PC-9 (cell line): ENCODE data around the gene TCL1B. TPM values are rescaled to one million over a fixed set of nuclear protein-coding genes. Genes with fewer than 3 reads are reported as not detected.

Experiments used
- BruUV-seq: library from RNA; stranded (reverse); fragments of 400-500 nt; replicated peaks from 2 replicates; lab custom pipeline; 2021; lab: Mats Ljungman, UMichigan
- CTCF ChIA-PET: fragments of 300-600 bp; sonication (Branson Sonifier 250); formaldehyde crosslinking; loops from one replicate; lab custom pipeline; 2022; ENCODE audit warnings: antibody characterized with exemption; lab: Charles Lee
- POLR2A ChIA-PET: fragments of 300-600 bp; sonication (Branson Sonifier 250); formaldehyde crosslinking; loops from one replicate; lab custom pipeline; 2022; ENCODE audit warnings: antibody characterized with exemption; ENCODE audit not compliant: unreplicated experiment; lab: Charles Lee
- DNase-seq, 2 experiments: peaks; one replicate each; pipeline versions ENCODE4 v3.0.0 to v3.0.0-alpha.2; 2015 to 2022; ENCODE audit warnings: mixed read lengths in 1 of 2
- H2AFZ ChIP-seq: fragments of 200-600 bp; sonication (generic); 2 replicates; pipeline ENCODE4 v1.8.1; 2017; ENCODE audit warnings: antibody characterized with exemption
- H3F3A ChIP-seq: fragments of 200-600 bp; sonication (generic); 2 replicates; pipeline ENCODE4 v1.8.1; 2017; ENCODE audit warnings: antibody characterized with exemption, mild to moderate bottlenecking, low read depth; ENCODE audit not compliant: insufficient read depth
- H3K27ac ChIP-seq: fragments of 200-600 bp; sonication (generic); 2 replicates; pipeline ENCODE4 v1.6.1; 2016; ENCODE audit warnings: mixed run types
- H3K27me3 ChIP-seq: fragments of 200-600 bp; sonication (generic); 2 replicates; pipeline ENCODE4 v1.6.1; 2016; ENCODE audit warnings: low read depth, mixed run types; ENCODE audit not compliant: insufficient read depth
- H3K36me3 ChIP-seq: fragments of 200-600 bp; sonication (generic); 2 replicates; pipeline ENCODE4 v1.6.1; 2016; ENCODE audit warnings: low read depth, mixed run types
- H3K4me1 ChIP-seq: fragments of 200-600 bp; sonication (generic); replicated peaks from 2 replicates; pipeline ENCODE4 v1.6.1; 2016; ENCODE audit warnings: mixed run types; ENCODE audit not compliant: insufficient read depth
- H3K4me2 ChIP-seq: fragments of 200-600 bp; sonication (generic); 2 replicates; pipeline ENCODE4 v1.6.1; 2017; ENCODE audit warnings: mixed run types
- H3K4me3 ChIP-seq: fragments of 200-600 bp; sonication (generic); 2 replicates; pipeline ENCODE4 v1.6.1; 2016; ENCODE audit warnings: mixed run types
- H3K79me2 ChIP-seq: fragments of 200-600 bp; sonication (generic); 2 replicates; pipeline ENCODE4 v1.6.1; 2017; ENCODE audit warnings: low read depth, mixed run types
- H3K9me2 ChIP-seq: fragments of 200-600 bp; sonication (generic); 2 replicates; pipeline ENCODE4 v1.8.1; 2017; ENCODE audit warnings: mild to moderate bottlenecking; ENCODE audit not compliant: insufficient read depth
- H3K9me3 ChIP-seq: fragments of 200-600 bp; sonication (generic); 2 replicates; pipeline ENCODE4 v1.8.1; 2016; ENCODE audit warnings: low read depth; ENCODE audit not compliant: insufficient read depth
- H4K20me1 ChIP-seq: fragments of 200-600 bp; sonication (generic); 2 replicates; pipeline ENCODE4 v1.8.1; 2017; ENCODE audit not compliant: insufficient read depth
- EZH2 ChIP-seq: fragments of 200-600 bp; sonication (generic); IDR thresholded peaks from 2 replicates; pipeline ENCODE4 v1.8.0; 2017; ENCODE audit warnings: antibody characterized with exemption, low read depth
- intact Hi-C: fragments of 100-400 bp; cut with micrococcal nuclease; formaldehyde crosslinking; loops from one replicate; pipeline ENCODE4 v1.10.0; 2022; ENCODE audit not compliant: unreplicated experiment
- total RNA-seq: library from RNA; stranded (reverse); gene quantifications from 2 replicates; pipeline ENCODE4 v1.2.3, GENCODE V29; 2021
- TF ChIP-seq, protein P1 (sequence below): fragments of 200-600 bp; sonication (generic); conservative IDR thresholded peaks from 2 replicates; pipeline ENCODE4 v1.6.1; 2017; ENCODE audit warnings: mixed run types, antibody characterized with exemption, mild to moderate bottlenecking, moderate library complexity

The TCL1B gene
- total RNA-seq, 1 experiment from 2014 or later = not detected

DNA sequence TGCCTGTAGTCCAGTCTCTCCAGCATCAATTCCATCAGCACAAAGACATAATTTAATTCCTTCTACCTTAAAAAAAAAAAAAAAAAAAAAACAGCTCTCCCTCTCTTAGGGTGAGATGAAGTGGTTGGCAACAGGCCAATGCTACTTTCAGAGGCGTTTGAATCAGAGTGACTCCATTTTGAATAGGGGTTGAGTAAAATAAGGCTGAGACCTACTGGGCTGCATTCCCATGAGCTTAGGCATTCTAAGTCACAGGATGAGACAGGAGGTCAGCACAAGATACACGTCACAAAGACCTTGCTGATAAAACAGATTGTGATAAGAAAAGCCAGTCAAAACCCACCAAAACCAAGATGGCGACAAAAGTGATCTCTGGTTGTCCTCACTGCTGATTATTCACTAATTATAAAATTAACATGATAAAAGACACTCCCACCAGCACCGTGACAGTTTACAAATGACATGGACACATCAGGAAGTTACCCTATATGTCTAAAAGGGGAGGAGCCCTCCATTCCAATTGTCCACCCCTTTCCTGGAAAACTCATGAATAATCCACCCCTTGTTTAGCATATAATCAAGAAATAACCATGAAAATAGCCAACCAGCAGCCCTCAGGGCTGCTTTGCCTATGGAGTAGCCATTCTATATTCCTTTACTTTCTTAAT is 6.9 kb upstream of the TCL1B start:
- ChIA-PET POLR2A (no interaction called here), CTCF (no interaction called here)
- no peaks in the 10 kb centered on the region for H4K20me1 ChIP-seq
- no peaks in the 10 kb centered on the region for H3F3A ChIP-seq
- no peak overlapping the region for H3K4me2 ChIP-seq
- TF ChIP-seq, protein P1, sequence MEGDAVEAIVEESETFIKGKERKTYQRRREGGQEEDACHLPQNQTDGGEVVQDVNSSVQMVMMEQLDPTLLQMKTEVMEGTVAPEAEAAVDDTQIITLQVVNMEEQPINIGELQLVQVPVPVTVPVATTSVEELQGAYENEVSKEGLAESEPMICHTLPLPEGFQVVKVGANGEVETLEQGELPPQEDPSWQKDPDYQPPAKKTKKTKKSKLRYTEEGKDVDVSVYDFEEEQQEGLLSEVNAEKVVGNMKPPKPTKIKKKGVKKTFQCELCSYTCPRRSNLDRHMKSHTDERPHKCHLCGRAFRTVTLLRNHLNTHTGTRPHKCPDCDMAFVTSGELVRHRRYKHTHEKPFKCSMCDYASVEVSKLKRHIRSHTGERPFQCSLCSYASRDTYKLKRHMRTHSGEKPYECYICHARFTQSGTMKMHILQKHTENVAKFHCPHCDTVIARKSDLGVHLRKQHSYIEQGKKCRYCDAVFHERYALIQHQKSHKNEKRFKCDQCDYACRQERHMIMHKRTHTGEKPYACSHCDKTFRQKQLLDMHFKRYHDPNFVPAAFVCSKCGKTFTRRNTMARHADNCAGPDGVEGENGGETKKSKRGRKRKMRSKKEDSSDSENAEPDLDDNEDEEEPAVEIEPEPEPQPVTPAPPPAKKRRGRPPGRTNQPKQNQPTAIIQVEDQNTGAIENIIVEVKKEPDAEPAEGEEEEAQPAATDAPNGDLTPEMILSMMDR = no peak
- TF ChIP-seq EZH2 = no peak
- H2AFZ ChIP-seq = no peak overlapping the region
- no TSS peak for BruUV-seq
- no peaks in the 10 kb centered on the region for H3K36me3 ChIP-seq
- H3K27ac ChIP-seq = no peak overlapping the region
- peaks cover 19% of the 10 kb centered on the region for H3K27me3 ChIP-seq
- H3K79me2 ChIP-seq = no peaks in the 10 kb centered on the region
- H3K4me3 ChIP-seq = no peak overlapping the region
- no peaks in the 10 kb centered on the region for H3K9me2 ChIP-seq
- H3K9me3 ChIP-seq = no peaks in the 10 kb centered on the region
- no peaks in the 10 kb centered on the region for H3K4me1 ChIP-seq
- intact Hi-C loops = no loop called here
- DNase-seq = no peak

DNA sequence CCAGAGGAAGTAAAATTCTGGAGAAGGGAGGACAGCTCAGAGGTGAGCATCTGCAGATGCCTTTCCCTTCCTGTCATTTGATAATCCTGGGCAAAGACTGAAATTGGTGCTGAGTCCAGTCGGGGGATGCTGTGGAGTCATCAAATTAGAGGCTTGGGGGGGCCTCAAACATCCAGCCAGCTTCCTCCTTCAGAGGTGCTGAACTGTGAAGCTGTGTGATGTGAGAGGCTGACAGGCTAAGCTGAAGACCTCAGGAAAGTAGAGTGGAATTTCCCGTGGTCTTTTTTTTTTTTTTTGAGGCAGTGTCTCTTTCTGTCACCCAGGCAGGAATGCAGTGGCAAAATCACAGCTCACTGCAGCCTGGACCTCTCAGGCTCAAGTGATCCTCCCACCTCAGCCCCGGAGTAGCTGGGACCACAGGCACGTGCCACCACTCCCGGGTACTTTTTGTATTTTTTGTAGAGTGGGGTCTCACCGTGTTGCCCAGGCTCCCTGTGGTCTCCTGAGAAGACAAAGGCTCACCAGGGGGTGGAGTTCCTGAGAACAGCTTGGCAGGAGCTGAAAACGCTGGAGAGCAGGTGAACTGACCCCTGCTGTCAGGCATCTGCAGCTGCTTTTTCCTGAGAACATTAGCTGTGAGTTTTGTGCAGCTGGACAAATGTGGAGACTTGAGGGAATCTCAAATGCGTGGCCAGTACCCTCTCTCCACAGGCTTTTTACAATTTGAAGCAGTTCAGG is 6.1 kb upstream of the TCL1B start:
- no peaks in the 10 kb centered on the region for H3K4me1 ChIP-seq

DNA sequence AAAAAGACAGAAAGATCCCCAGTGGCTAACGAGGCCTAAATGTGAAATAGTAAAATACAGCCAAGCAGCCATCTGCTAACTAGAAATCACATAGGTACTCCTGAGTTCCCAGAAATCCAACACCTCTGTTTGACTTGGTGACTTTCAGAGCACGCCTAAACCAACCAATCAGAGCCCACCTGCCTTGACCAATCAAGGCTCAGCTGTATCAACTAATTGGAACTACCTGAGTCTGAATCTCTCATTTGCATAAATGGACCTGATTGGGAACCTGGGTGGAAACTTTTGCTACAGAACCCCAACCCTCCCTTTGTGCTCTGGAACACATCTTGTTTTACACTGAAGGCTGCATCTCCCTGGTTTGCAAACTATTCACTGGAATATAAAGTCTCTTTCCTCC is 5.1 kb upstream of the TCL1B start:
- Histone ChIP-seq H2AFZ (no peak overlapping the region), H3K9me2 (no peaks in the 10 kb centered on the region), H3K4me3 (no peak overlapping the region), H4K20me1 (no peaks in the 10 kb centered on the region), H3K4me2 (no peak overlapping the region), H3K9me3 (no peaks in the 10 kb centered on the region), H3K4me1 (no peaks in the 10 kb centered on the region), H3K27ac (no peak overlapping the region), H3F3A (no peaks in the 10 kb centered on the region), H3K79me2 (no peaks in the 10 kb centered on the region), H3K27me3 (peaks cover 12% of the 10 kb centered on the region), H3K36me3 (no peaks in the 10 kb centered on the region)
- intact Hi-C loops = no loop called here
- no peak for TF ChIP-seq EZH2
- TF ChIP-seq, protein P1 = no peak
- POLR2A ChIA-PET = no interaction called here
- CTCF ChIA-PET = no interaction called here
- DNase-seq = no peak
- no TSS peak for BruUV-seq

More for the DNA sequence above, 6.1 kb upstream of the TCL1B start:
- Histone ChIP-seq H3K27me3 (peaks cover 19% of the 10 kb centered on the region), H3F3A (no peaks in the 10 kb centered on the region), H3K79me2 (no peaks in the 10 kb centered on the region), H4K20me1 (no peaks in the 10 kb centered on the region), H3K9me2 (no peaks in the 10 kb centered on the region), H2AFZ (no peak overlapping the region), H3K36me3 (no peaks in the 10 kb centered on the region), H3K4me3 (no peak overlapping the region), H3K4me2 (no peak overlapping the region), H3K27ac (no peak overlapping the region), H3K9me3 (no peaks in the 10 kb centered on the region)
- POLR2A ChIA-PET = no interaction called here
- no peak for DNase-seq
- BruUV-seq = no TSS peak
- CTCF ChIA-PET = interaction anchor here (0.5 kb wide), 1 partner anchor 14 kb away, joined by 6 read pairs; no protein-coding TSS in a partner anchor
- intact Hi-C loops = no loop called here
- TF ChIP-seq, protein P1 = no peak
- no peak for TF ChIP-seq EZH2
